ENCODE results near the gene RAB37.

DNA sequence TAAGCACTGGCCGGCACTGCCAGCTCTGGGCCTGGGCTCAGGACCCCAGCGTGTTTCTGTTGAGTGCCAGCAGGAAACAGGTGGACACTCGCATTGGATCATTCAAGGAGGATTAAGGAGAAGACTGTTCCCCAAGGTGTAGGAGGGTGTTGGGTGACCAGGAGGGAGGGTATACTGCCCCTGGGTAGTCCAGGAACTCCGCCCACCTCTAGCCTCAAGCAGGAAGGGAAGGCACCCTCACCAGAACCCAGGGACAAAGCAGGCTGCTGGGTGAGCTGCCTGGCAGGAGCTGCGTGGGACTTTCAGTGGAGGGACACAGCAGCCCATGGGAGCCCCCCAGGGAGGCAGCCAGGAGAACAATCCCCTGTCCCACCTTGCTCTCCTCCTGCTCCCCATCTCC, 7.7 kb upstream of the RAB37 start:
- TF ChIP-seq CTCF (IDR thresholded peaks at IDR 0.05), result no peak
- TF ChIP-seq POLR2A (IDR thresholded peaks at IDR 0.05), result no peak
